ENCODE measurements around the gene MIXL1.
"Not testable (repeated sequence)": the region's sequence is repeated elsewhere in the genome, so short reads cannot be mapped to it uniquely, and the experiment has no call there.

The MIXL1 gene

DNA sequence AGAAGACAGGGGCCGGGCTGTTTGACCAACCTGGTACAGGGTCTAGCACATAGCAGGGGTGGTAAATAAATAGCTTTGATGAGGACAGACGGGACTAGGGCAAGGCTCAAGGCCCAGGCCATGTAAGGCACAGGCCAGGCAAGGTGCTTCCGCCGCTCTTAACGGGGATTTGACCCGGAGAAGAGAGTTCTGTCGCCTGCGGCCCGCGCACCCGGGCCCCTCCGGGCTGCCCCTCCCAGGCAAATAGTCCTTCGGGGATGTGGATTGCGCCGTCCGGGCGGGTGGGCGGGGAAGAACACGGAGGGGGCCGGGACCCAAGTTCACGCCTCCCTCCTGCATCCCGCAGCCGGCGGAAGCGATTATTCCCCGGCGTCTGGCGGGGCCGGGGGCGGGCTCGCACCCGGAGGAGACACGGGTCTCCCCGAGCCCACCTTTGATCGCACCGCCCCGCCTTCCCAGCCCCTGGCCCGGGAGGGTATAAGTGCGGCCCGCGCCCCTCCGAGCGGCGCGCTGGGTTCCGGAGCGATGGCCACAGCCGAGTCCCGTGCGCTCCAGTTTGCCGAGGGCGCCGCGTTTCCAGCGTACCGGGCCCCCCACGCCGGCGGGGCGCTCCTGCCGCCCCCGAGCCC is at the start of gene MIXL1:
MIXL1 (plus strand) TSS at position 508 of the 629 bp plus-strand sequence; CDS start at position 526, 18 bp downstream.
- ATAC-seq, result peak; percentile 24 to 25

DNA sequence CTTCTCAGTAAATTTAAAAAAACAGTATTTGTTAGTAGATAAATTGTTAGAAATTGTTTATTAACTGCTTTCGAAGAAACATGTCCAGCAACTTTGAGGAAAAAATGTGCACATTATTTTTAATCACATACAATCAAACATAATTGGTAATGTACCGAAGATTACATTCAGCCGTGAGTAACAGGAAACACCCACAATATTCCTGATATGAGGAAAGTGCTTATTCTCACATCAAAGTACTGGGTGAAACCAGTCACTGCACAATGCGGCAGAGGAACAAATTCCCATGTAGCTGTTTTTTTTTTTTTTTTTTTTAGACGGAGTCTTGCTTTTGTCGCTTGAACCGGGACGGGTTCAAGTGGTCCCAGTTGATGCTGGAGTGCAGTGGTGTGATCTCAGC is 46.6 kb upstream of the MIXL1 start:
- no peak for ATAC-seq

DNA sequence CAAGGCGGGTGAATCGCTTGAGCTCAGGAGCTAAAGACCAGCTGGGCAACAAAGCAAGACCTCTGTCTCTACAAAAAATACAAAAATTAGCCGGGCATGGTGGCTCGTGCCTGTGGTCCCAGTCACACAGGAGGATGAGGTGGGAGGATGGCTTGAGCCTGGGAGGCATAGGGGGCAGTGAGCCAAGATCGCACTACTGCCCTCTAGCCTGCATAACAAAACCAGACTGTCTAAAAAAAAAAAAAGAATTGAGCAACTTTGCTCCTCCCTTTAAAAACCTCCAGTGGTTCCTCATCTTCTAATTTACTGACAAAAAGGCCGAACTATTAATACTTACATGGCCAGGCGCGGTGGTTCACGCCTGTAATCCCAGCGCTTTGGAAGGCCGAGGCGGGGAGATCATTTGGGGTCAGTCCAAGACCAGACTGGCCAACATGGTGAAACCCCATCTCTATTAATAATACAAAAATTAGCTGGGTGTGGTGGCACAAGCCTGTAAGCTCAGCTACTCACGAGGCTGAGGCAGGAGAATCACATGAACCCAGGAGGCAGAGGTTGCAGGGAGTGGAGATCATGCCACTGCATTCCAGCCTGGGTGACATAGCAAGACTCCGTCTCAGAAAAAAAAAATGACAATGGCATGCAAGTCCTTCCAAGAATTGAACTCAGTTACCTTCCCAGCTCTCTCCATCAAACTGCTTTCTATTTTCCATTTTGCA is 41.3 kb upstream of the MIXL1 start:
- ATAC-seq, result no peak

DNA sequence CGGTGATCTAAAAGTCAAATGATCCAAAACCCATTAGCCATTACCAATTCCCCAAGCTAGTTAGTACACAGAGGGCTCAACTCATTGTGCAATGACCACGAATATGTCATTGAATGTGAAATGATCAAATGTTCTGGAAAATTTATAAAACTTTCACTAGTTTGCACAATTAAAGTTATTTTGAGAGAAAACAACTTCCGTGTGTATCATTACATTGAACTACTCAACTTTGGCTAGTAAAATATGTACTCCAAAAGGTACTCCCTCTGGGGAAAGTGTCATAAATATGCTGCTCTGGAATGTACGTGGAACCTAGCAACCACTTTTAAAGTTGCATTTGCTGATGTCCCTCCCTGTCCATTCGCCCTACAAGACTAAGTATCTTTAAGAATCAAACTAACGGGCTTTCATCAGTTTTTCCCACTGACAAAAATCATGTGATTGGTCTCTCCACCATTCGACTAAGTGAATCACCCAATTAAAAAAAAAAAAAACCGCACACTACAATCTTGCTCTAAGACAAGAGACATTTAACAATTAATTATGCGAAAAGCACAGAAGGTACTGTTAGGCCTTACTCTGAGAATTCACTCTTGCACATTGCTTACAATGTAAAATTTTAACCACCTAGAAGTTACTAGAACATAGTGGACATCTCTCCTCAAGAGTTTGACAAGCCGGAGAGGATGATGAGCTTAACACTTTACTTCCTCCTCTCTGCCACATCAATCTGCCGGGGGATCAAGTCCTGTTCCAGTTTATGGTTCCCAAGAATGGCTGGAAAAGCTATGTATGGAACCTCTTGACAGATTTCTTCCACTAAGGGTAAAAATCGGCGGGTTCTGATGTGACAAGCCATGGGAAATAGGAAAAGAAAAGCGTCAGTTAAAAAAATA is 38.1 kb upstream of the MIXL1 start:
- no peak for ATAC-seq

DNA sequence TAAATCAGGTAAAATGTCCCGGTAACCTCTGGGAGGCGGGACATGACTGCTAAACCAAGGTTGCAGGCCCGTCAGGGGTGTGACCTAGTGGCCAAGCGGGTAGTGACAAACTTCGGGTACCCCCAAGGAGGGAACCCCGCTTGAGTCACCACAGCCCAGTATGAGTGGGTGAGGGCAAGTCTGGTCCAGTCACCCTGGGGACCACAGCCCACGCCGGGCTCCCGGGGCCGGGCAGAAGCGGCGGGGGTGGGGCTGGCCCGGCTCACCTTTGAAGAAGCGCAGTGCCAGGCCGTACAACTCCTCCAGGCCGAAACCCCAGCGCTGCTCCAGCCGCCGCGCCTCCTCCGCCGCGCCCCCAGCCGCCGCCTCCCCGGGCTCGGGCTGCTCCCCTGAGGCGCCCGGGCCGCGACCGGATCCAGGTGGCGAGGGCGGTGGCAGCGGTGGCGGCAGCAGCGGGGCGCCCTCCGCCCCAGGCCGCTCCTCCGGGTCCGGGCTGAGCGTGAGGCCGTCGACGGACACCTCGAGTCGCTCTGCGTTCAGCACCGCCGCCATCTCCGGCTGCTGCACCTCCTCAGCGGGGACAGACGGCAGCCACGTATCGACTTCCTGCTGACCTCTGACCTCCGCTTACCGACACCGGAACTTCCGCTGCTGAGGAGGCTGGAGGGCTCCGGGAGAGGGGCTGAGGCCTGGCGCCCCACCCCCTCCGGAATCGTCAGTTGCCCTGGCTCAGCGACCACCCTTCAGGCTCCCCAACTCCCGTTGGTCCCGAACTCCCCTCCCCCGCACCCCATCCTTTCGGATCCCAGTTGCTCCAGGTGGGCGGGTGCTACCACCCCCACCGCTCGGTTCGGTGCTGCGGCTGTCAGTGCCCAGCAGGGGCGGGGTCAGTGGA is 37.1 kb upstream of the MIXL1 start, which contains the start of gene ACBD3:
ACBD3 (minus strand) TSS at position 618 of the 895 bp plus-strand sequence; CDS start at position 552, 66 bp downstream.
- peak; percentile 95 to 97 for ATAC-seq

DNA sequence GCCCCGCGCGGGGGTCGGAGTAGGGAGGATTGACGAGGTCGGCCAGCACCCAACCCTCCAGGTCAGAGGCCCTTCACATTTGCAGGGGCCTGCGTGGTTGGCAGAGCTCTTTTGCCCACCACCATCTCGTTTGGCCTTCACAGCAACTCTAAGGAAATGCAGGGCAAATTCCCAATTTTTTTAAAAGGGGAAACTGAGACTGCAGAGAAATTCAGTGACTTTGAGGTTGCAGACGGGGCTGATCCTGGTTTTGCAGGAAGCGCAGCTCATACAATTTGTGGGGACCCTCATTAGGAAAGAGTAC is 36.5 kb upstream of the MIXL1 start:
- no peak for ATAC-seq

DNA sequence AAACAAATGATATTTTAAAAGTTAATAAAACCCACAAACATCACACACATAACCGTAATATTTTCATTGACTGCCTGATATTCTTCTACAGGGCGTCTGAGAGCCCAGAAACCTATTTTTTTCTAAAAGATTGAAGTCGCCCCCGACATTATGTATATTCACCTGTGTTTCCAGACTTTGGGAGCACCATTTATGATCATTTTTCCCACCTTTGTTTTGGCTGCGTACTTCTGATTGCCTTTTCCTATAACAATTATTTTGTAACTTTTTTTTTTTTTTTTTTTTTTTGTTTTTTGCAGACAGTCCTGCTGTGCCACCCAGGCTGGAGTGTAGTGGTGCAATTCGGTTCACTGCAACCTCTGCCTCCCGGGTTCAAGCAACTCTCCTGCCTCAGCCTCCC is 36.1 kb upstream of the MIXL1 start:
- ATAC-seq, result no peak

DNA sequence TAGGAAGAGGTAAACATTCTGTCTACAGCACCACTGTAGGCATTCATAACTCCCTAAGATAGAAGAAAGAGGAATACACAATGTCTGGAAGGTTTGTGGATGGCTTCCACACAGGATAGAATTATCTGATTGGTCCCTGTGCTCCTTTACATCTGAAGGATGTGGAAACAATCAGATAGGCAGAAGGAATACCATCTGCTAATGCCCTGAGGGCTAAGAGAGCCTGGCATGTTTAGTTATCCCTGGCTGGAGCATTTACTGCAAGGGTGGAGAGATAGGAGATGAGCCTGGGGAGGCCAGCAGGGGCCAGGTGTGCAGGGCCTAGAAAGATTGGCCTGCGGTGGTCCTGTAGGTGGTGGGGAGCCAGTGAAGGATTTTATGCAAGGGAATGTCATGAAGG is 28.3 kb upstream of the MIXL1 start:
- no peak for ATAC-seq

DNA sequence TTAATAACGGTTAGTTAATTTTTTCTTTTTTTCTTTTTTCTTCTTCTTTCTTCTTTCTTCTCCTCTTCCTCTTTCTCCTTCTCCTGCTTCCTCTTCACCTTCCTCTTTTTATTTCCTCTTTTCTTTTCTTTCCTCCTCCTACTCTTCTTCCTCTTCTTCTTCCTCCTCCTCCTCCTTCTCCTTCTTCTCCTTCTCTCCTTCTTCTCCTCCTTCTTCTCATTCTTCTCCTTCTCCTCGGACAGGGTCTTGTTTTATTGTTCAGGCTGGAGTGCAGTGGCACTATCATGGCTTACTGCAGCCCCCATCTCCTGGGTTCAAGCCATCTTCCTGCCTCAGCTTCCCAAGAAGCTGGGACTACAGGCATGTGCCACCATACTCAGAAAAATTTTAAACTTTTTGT is 23.5 kb upstream of the MIXL1 start:
- no peak for ATAC-seq

DNA sequence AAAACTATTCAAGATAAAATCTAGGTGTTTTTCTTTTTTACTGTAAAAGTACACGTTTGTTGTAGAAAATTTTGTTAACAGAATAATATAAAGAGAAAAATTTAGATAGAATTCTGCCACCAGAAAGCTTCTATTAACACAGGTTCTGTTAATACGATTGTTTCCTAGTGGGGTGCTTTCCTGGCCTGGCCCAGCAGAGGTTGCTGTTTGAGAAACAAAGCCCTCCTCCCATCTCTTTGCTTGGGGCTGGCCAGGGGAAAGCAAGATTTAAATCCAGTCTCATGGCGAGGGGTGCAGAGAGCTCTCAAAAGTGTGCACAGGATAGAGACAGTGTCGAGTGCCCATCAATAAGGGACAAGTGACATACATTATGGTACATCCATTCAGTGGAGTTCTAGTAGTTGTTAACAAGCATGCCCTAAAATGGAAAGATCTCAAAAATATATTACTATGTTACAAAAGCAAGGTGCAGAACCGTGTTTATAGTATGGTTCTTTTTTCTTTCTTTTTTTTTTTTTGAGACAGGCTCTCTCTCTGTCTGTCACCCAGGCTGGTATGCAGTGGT is 22.4 kb upstream of the MIXL1 start:
- ATAC-seq, result no peak

DNA sequence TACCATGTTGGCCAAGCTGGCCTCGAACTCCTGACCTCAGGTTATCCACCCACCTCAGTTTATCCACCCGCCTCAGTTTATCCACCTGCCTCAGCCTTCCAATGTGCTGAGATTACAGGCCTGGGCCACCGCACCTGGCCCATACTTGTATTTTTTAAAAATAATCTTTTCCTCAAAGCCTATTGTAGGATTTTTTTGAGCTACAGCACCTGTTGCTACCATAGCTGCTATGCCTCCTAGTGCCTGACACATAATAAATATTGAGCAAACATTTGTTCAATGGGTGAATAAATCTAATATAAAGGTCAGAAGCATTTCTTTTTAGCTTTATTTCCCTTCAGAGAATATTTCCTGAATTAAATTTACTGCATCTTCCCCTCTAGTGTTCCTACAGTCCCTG is 21.2 kb upstream of the MIXL1 start:
- ATAC-seq, result no peak

DNA sequence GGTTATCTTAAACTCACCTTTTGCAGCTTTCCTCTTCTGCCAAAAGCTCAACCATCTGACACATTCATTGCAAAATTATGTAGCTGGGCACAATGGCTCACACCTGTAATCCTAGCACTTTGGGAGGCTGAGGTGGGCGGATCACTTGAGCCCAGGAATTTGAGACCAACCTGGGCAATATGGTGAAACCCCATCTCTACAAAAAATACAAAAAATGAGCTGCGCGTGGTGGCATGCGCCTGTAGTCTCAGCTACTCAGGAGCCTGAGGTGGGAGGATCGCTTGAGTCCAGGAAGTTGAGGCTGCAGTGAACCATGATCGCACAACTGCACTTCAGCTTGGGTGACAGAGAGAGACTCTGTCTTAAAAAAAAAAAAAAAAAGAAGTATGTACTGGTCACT is 20.8 kb upstream of the MIXL1 start:
- not testable (repeated sequence) for ATAC-seq

DNA sequence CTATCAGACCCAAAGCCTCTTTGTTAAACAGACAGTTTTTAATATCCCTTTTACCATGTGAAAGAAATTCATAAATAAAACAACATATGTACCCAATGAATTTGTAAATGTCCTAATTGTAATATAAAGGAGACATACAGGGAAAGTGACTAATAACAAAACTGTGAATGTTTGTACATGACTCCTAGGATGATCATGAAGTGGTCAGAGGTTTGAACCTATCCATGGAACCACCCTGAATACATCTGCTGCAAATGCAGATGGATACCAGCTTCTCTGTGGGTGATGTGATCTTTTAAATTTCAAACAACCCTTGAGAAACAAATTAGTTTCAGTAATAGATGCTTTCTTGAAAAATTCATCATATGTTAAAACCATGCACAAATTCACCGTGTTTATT is 20.2 kb upstream of the MIXL1 start:
- no peak for ATAC-seq

DNA sequence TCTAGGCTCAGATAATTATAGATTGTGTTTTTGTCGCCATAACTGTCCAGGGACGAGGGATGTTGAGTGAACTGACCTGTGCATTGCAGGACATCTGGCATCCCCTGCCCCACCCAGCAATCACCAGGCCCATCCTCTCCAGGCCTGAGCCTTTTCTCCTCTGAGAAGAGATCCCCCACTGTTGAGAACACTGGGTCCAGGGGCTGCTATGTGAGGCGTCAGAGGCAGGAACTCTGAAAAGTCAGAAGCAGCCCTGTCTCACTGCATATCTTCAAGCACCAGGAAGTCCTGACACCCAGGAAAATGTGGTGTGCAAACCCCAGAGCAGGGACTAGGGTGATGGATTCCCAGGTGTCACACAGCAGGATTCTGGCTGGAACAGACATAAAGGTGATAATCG is 19.8 kb upstream of the MIXL1 start:
- no peak for ATAC-seq

DNA sequence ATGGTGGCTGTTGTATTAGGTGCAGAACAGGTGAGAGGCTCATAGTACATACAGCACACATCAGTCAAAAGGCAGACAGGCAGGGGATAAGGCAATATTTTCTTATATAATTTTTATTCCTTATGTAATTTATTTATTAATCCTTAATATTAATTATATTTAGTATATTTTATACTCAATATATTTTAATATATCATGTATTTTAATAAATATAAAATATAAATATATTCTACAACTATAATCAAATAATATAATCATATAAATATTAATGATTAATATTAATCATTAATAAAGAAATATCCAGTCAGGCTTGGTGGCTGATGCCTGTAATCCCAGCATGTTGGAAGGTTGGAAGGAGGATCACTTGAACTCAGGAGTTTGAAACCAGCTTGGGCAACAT is 19.3 kb upstream of the MIXL1 start:
- no peak for ATAC-seq

DNA sequence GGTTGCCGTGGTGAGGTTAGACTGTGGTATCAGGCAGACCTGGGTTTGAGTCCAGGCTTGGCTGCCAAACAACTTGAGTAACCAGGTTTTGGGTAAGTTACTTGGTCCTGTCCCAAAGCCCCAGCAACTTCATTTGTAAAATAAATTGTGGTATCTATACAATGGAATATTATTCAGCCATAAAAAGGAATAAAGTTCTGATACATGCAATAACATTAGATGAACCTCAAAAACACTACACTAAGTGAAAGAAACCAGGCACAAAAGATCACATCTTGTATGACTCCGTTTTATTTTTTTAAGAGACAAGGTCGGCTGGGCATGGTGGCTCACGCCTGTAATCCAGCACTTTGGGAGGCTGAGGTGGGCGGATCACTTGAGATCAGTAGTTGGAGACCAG is 16.4 kb upstream of the MIXL1 start:
- ATAC-seq, result no peak

DNA sequence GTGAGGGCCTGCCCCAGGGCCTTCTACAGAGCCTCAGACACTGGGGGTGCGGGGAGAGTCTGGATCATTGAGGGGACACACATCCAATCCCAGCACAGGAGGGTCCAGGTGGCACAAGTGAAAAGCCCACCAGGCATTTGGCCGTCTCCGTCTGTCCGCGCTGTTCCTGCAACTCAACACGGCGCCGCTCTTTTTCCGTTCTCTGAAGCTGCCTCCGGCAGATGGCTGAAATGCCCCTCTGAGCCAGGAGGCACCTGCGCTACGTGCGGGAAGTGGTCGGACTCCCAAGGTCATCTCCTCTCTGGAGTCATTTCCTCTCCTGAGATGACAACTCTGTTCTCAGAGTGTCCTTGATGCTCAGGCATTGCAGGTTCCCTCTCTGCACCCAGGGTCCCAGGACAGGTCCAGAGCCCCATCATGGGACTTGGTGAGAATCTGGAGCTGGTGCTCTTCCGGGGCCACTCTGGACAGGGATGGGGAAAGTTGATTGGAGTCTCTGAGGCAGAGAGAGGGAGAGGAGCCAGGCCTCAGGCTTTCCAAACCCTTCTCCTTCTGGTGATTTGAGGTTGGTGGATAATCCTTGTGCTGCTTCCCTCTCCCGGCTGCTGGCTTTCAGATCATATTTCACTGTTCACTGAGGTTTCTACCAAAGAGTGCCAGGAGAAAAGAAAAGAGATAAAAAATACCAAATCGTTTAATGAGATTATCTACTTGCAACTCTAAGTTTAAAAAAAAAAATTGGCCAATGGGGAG is 14.0 kb upstream of the MIXL1 start:
- ATAC-seq, result no peak

DNA sequence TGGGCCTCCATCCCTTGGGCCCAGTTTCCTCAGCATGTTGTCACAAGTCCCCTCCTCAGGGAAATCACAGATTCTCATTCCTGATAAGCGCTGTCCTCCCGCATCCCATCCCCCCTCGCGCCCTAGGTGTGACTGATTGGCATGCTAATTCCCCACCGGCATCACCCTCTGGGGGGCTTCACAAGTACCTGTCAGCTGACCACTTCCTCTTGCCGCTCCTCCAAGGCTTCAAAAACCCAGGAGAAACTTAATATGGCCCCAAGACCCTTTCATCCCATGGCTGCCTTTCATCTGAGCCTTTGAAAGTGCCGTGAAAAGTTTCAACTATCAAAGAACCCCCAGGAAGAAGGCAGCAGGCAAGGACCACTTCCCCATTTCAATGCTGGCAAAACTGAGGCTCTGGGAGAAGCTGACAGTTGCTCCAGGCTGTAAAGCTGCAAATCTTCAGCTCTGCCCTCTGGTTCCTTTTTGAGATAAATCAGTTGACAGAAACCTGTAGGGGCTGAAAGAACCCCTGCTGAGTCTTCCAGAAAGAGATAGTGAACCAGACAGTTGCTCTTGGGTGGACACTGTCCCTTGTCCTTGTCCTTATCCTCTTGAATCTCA is 12.8 kb upstream of the MIXL1 start:
- ATAC-seq, result no peak

DNA sequence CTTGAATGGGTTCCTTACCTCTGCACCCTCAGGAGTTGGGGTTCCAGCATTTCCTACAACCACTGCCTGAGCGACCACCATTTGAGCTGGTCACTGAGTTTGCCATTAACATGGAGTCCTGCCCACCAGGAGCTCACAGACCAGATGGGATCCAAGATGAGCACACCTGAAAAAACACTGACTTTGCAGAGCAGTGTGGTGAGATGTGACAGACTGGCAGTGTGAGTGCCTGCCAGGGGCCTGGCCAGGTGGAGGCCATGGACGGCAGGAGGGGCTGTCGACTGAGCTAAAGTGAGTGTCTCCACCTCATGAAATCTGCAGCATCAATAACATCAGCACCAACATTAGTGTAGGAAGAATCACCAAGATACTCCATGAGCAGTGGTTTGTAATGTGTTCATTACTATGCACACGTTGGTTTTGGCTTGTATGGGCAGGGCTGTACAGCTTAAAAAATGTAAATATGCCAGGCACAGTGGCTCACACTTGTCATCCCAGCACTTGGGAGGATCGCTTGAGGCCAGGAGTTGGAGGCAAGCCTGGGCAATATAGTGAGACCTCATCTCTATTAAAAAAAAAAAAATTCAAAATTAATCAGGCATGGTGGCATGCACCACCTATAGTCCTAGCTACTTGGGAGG is 12.2 kb upstream of the MIXL1 start:
- ATAC-seq, result no peak

DNA sequence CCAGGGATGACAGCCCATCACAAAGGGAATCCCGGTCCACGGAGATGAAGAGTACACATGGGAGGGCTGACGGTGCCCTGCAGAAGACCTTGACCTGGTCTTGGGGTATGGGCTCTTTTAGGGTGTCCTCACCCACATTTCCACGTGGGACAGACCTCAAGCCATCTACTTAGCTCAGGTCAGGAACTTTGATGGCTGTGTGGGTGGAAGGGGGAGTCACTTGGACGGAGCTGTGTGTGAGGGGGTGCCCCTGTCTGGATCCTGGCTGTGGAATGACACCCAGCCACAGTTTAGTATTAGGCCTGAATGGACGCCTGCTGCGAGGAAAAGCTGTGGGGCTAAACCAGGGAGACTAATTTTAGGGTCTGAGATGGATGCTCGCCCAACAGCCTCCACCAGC is 10.9 kb upstream of the MIXL1 start:
- ATAC-seq, result no peak

DNA sequence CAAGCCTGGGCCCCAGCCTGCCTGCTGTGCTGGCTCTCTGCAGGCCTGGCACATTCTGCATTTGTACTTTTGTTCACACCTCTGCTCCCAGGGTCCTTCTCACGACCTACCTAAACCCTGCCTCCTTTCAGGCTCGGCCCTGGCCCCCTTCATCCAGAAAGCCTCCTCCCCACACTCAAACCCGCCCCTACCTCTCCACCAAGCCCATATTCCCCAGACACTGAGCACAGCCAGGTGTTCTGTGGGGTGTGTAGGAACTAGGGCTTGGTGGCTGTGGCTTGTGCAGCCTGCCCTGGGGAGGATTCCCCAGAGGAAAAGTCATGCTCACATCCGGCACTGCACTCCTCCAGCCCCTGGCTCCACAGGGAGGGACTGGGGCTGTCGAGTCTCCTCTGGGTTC is 8.2 kb upstream of the MIXL1 start:
- no peak for ATAC-seq
